GM18505 (cell line): Measurements from ENCODE around the gene SCP2.

Experiments used
- ATAC-seq: cut with Tn5 transposase; IDR thresholded peaks from one replicate; pipeline ENCODE4 v1.9.1; 2021; ENCODE audit not compliant: unreplicated experiment
- POLR2A ChIP-seq: IDR thresholded peaks from 4 replicates; pipeline ENCODE4 v1.6.1; 2011; ENCODE audit warnings: borderline replicate concordance; ENCODE audit not compliant: insufficient read depth, insufficient read length; ENCODE audit errors: extremely low read depth

Gene SCP2

DNA sequence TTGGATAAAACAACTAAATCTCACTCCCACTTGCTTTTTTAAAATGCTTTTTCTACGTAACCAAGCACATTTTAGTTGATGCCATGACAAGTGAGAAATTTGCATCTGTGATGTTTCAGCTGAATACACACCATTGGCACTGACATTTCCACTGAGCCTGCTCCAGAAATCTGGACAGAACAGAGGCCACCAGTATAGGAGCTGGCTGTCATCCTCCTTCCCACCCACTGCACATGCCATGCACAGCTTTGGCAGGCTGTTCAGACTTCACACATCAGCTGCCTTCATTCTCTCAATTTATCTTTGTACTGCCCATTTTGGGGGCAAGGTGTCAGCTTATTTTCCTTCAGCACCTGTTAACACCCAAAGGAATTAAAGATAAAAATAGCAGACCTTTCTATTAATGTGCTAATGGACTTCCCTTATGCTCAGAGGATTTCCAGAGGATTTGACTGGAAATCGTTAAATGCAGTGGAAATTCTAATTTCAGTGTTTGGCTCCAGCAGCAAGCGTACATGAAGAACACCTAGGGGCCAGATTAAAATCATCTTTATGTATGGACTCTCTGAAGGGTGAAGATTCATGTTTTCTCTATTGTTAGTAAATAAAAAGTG is 122.0 kb downstream of the SCP2 start:
- TF ChIP-seq POLR2A: no peak

DNA sequence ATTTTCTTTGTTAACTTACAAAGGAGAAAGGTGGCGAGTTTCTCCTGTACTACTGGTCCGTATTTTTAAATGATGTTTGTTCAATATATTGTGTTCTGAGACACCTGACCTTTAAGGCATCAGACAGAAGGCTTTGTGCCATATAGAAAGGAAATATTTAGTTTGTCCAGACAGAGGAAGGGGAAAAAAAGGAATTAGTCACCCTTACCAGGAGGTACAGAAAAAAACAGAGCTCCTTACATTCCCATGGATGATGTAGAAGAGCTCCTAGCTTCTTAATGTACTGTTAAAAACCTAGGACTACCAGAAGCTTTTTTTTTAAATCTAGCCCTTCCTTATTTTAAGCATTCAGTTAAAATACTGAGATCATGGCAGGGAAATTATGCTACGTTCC is 122.5 kb downstream of the SCP2 start:
- no peak for ATAC-seq
- no peak for TF ChIP-seq POLR2A

More for the DNA sequence above, 122.0 kb downstream of the SCP2 start:
- ATAC-seq: no peak

DNA sequence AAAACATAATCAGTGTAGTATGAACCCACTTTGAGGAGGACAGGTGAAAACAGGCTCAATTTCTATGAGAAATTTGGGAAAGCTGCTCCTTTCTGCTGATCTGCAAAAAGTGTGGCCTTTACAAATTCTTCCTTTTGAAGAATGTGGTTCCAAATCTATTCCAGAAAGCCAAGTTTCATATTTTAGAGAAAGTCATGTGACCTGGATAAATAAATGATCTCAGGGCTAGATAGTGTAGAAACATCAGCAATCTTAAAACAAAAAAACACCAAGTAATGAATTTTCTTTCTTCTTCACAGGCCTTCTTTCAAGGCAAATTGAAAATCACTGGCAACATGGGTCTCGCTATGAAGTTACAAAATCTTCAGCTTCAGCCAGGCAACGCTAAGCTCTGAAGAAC is 123.2 kb downstream of the SCP2 start:
- ATAC-seq: no peak
- TF ChIP-seq POLR2A: no peak

DNA sequence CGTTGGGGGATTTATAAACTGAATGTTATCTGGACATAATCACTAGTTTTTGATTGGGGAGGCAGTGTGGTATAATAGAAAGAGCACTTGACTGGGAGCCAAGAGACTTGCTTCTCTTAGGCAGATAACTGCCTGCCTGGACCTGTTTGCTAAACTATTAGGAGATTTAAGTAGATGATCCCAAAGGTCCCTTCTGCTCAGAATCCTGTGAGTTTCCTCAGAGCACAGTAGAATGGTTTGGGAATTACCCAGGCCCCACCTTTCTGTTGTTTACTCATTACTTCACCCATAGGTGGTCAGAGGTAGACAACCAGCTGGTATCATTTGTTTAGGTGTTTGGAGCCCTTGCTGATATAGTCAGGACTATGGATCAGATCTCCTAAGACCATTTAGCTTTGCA is 124.6 kb downstream of the SCP2 start:
- TF ChIP-seq POLR2A: no peak

DNA sequence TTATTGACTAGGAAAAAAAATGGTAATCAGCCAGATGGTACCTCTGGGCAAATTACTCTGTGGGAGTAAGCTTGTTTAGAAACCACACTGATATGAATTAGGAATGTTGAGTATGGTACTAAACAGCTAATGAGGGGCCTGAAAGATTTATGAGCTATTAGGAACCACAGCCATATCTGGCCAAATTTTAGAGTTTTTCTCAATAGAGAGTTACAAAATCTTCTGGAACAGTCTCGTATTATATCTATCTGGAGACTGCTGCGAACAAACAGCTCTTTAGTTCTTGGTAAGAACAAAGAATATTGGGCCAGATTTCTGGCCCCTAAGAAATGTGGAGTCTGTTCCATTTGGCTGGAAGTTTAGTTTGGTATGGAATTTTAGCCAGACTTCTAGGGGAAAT is 130.1 kb downstream of the SCP2 start:
- ATAC-seq: no peak
- no peak for TF ChIP-seq POLR2A

More for the DNA sequence above, 124.6 kb downstream of the SCP2 start:
- no peak for ATAC-seq

DNA sequence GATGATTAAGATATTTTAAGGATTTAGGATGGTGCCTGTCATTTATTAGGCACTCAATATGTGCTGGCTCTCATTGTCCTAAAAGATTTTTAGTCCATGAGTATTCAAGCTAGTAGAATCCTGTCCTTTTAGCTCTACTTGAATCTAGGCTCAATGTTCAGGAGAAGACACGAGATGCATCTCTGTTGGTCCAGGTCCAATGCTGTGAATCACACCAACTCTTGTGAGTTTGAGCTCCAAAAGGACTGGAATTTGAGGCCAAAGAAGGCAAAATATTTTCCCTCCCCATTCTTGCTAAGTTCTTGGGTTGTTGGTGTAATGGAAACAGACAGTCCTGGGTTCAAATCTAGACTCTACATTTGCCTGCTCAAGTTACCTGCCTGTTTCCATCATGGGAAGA is 133.5 kb downstream of the SCP2 start:
- no peak for TF ChIP-seq POLR2A
- no peak for ATAC-seq

DNA sequence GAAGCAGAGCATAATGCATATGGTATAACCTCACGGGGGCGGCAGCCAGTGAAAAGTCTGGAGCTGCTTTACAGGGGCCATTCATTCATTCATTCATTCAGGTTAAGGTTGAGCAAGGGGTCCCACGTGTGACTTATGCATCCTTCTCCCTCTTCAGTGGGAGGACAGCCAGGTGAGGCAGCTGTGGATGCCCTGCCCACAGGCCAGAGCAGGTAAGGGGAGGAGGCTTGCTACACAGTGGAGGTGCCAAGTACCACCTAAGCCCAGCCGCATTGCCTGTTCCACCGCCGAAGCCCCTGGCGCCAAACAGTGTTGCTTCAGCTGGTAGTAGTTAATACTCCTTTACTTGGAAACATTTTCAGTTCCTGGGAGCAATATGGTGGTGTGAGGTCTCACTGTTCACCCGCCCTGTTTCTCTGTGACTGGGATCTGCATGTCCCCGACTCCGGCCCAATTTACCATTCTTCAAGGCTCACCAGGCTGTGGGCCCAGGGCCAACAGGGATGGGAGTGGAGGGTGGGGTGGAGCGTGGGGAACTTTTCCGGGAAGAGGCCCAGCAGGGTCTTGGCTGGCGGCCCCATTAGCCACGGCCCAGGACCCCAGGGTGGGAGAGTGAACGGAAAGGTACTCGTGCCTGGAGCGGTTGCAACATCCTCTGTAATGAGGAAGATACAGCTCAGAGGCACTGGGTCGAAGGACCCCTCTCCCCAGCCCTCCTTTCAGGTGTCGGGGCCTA is 134.2 kb downstream of the SCP2 start:
- ATAC-seq: no peak
- TF ChIP-seq POLR2A: no peak

DNA sequence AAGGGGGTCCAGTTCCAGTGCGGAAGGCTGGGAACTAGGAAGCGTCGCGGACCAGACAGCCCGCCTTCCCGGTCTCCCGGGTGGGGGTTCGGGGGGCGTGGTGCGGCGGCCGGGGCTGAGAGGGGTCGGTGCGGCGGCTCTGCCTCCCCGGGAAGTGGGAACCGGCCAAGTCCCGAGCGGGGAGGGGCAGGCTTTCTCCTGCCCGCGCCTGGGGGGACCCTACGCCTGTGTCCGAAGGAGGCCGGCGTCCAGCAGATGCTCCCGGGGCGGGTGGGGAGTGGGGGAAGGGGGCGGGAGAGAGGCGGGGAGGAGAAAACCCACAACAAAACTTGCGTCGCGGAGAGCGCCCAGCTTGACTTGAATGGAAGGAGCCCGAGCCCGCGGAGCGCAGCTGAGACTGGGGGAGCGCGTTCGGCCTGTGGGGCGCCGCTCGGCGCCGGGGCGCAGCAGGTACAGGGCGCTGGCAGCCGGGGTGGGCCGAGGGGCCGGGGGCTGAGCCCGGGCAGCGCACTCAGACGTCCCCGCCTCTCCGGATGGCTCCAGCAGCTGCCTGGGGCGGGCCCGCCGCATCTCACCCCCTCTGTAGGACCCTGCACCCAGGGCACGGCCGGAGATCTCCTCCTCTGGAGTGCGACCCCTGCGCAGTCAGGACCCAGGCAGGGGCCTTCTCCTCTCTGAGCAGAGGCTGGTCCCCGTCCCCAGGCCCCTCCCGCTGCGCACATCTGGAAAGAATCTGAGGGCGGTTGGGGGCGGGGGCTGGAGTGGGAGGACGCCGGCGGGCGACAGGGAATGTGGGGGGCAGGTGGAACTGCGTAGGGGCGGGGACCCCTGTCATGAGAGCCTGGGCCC is 135.0 kb downstream of the SCP2 start, which contains the start of gene PODN:
Gene PODN (plus strand): TSS at position 355 of the 849 bp plus-strand sequence. CDS start 7,643 bp downstream, outside the sequence.
- no peak for TF ChIP-seq POLR2A
- no peak for ATAC-seq

DNA sequence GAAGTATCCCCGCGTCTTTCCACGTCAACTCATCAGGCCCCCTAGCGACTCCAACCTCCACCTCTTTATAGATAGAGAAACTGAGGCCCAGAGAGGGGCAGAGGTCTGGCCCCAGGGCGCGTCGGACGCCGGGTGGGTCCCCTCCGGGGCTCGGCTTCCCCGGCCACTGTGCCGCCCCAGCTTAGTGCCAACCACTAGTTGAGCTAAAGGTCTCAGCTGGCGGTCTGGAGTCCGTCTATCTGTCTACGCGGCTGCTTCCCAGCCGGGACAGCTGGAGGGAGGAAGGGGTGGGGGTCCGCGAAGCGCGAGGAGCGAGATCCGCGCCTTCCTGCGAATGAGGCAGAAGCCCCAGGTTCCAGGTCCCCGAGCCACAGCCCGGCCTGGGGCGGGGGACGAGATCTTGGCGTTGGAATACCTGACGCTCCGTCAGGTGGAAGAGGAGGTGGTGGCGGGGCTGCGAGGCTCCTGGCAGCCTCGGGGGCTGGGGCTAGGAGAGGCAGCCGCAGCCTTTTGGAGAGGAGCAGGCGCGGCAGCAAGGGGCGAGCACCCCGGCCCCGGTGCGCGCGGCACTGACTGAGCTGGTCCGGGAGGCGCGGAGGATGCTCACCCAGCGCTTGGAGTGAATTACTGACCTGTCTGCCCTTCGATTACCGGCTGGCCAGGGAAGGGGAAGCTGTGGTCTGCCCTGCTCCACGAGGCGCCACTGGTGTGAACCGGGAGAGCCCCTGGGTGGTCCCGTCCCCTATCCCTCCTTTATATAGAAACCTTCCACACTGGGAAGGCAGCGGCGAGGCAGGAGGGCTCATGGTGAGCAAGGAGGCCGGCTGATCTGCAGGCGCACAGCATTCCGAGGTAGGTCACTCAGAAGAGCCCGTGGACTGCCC is 135.9 kb downstream of the SCP2 start:
- no peak for ATAC-seq
- TF ChIP-seq POLR2A: no peak

DNA sequence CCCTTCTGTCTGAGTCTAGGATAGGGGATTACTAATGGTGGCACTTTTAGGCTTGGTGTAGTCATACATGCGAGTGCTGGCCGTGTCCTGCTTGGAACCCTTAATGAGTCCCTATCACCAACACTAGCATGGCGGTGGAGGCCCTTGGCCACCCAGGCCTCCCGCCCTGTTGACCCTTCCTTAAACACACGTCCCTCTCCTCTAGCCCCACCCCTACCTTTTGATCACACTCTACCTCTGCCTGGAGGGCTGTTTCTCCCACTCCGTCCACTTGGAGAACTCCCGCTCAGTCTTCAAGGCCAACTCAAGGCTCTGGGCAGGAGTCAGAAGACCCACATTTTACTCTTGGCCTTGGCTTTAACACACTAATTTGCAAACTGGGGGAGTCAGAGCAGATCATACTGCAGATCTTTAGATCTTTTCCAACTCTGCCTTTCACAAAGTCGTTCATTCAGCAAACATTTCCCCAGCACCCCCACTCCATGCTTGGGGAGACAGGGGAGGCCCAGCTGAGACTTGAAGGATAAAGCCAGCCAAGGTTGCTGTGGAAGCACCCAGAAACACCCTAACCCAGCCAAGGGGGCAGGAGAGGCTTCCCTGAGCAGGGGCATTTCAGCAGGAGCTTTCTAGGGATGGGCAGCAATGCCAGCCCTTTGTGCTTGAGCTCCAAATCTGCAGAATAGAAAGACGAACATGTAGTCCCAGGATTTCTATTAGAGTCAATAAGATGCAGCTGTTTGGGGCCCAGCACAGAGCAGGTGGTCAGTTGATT is 136.9 kb downstream of the SCP2 start:
- no peak for ATAC-seq
- TF ChIP-seq POLR2A: no peak

DNA sequence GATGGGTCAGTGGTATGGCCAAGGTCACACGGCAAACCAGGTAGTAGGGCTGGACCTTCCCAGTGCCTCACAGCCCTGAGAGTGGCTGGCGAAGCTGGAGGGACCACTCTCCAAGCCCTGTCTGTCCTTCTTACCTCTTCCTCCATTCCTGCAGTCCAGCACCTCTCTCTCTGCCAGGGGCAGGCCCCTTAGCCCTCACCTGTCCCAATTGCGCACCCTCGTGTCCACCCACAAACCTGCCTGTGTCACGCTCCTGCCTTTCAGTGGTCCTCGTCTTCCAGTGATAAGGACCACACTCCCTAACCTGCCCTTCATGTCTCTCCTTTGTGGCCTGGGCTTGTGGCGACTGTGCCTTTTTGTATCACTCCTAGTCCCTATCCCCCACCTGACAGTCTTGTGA is 138.3 kb downstream of the SCP2 start:
- no peak for ATAC-seq
- TF ChIP-seq POLR2A: no peak

DNA sequence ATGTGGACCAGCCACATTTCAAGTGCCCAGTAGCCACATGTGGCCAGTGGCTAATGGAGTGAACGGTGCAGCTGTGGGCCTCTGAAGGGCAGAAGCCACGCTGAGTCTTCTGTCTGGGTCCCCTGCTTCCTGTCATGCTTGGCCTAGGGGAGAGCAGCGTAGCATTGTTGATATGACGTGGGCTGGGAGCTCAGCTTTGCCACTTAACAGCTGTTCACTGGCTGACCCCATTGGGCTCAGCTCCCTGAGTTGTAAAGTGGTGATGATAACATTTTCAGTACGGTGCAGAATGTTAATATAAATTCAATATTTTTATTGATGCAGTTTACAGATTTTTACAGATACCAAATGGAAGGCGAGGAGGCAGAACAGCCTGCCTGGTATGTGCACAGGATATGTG is 139.4 kb downstream of the SCP2 start:
- TF ChIP-seq POLR2A: no peak
- ATAC-seq: no peak
